ENCODE measurements around the gene FOXQ1. TPM values are rescaled to one million over a fixed set of nuclear protein-coding genes. Genes with fewer than 3 reads are reported as not detected.
A peak's percentile ranks its signal among the peaks of the same experiment; 100 is the strongest.

The FOXQ1 gene
- total and polyA plus RNA-seq, 4 donors: 0.28 to 1.1 TPM; not detected in 2

DNA sequence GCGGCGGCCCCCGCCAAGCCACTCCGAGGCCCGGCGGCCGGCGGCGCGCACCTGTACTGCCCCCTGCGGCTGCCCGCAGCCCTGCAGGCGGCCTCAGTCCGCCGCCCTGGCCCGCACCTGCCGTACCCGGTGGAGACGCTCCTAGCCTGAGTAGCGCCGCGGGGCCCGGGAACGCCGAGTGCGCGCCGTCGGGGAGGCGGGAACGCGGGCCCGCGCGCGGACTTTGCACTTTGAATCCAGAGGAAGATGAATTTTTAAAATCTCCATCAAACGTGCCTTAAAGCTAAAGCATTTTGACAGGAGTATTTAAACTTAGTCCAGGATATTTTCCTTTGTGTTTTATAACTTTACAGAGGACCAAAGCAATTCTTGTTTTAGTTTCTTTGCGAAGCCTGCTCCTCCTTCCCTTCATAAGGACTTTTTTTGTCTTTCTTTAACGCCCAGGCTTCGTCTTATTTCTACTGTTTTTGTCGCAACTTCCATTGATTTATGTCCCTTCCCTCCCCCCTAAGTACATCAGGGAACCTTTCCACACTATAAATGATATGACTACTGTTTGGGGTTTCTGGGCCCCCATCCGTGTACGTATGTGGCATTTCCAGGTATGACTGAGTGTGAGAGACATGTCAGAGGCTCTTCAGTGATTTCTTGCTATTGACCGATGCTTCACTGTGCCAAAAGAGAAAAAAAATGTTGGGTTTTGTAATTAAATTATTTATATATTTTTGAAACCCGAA, 2.0 kb downstream of the FOXQ1 start:
- no peak overlapping the region for H3K9ac ChIP-seq (ENCODE audit: low read depth in 1 of 2, low read length in 2 of 2)
- no peaks in the 10 kb centered on the region for H3K9me3 ChIP-seq (ENCODE audit: control insufficient read depth in 4 of 4, low read length in 3 of 4)
- H3K27ac ChIP-seq (ENCODE audit: low read depth in 1 of 2, low read length in 2 of 2): no peak overlapping the region
- H3K36me3 ChIP-seq (ENCODE audit: control insufficient read depth in 4 of 4, insufficient read depth in 3 of 4, low read depth in 1 of 4, low read length in 3 of 4): no peaks in the 10 kb centered on the region
- peaks cover 0 to 3% (median 1%) of the 10 kb centered on the region in 4 donors for H3K27me3 ChIP-seq (ENCODE audit: control insufficient read depth in 4 of 4, insufficient read depth in 4 of 4, low read length in 3 of 4)
- DNase-seq (ENCODE audit: low spot score): no peak
- H3K4me1 ChIP-seq (ENCODE audit: control insufficient read depth in 4 of 4, insufficient read depth in 4 of 4, low read length in 3 of 4): peaks cover 15 to 40% (median 24%) of the 10 kb centered on the region in 4 donors
- H3K4me3 ChIP-seq (ENCODE audit: low read depth in 1 of 3, low read length in 3 of 3): peak overlapping the region in 1 of 3 donors; percentile 54
- 9% methylated on average over 45 of the region's 45 CpGs for WGBS
- peak; percentile 6 to 26 for TF ChIP-seq RAD21 (IDR thresholded peaks at IDR 0.05)
- TF ChIP-seq EGR1 (IDR thresholded peaks at IDR 0.05; ENCODE audit: low read depth in 2 of 2): no peak
- TF ChIP-seq GABPA (IDR thresholded peaks at IDR 0.05 in 1 of 2, conservative IDR thresholded peaks at IDR 0.05 in 1 of 2): no peak
- TF ChIP-seq, protein P1, sequence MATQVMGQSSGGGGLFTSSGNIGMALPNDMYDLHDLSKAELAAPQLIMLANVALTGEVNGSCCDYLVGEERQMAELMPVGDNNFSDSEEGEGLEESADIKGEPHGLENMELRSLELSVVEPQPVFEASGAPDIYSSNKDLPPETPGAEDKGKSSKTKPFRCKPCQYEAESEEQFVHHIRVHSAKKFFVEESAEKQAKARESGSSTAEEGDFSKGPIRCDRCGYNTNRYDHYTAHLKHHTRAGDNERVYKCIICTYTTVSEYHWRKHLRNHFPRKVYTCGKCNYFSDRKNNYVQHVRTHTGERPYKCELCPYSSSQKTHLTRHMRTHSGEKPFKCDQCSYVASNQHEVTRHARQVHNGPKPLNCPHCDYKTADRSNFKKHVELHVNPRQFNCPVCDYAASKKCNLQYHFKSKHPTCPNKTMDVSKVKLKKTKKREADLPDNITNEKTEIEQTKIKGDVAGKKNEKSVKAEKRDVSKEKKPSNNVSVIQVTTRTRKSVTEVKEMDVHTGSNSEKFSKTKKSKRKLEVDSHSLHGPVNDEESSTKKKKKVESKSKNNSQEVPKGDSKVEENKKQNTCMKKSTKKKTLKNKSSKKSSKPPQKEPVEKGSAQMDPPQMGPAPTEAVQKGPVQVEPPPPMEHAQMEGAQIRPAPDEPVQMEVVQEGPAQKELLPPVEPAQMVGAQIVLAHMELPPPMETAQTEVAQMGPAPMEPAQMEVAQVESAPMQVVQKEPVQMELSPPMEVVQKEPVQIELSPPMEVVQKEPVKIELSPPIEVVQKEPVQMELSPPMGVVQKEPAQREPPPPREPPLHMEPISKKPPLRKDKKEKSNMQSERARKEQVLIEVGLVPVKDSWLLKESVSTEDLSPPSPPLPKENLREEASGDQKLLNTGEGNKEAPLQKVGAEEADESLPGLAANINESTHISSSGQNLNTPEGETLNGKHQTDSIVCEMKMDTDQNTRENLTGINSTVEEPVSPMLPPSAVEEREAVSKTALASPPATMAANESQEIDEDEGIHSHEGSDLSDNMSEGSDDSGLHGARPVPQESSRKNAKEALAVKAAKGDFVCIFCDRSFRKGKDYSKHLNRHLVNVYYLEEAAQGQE (IDR thresholded peaks at IDR 0.05): no peak
- no peak for TF ChIP-seq JUND (IDR thresholded peaks at IDR 0.05)
- TF ChIP-seq, protein P2, sequence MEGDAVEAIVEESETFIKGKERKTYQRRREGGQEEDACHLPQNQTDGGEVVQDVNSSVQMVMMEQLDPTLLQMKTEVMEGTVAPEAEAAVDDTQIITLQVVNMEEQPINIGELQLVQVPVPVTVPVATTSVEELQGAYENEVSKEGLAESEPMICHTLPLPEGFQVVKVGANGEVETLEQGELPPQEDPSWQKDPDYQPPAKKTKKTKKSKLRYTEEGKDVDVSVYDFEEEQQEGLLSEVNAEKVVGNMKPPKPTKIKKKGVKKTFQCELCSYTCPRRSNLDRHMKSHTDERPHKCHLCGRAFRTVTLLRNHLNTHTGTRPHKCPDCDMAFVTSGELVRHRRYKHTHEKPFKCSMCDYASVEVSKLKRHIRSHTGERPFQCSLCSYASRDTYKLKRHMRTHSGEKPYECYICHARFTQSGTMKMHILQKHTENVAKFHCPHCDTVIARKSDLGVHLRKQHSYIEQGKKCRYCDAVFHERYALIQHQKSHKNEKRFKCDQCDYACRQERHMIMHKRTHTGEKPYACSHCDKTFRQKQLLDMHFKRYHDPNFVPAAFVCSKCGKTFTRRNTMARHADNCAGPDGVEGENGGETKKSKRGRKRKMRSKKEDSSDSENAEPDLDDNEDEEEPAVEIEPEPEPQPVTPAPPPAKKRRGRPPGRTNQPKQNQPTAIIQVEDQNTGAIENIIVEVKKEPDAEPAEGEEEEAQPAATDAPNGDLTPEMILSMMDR (IDR thresholded peaks at IDR 0.05; ENCODE audit: low read depth, low read length, missing input control): peak; percentile 52
- peak; percentile 10 for TF ChIP-seq HNF4G (IDR thresholded peaks at IDR 0.05)
- TF ChIP-seq FOXA1 (IDR thresholded peaks at IDR 0.05): no peak
- TF ChIP-seq, protein P3, sequence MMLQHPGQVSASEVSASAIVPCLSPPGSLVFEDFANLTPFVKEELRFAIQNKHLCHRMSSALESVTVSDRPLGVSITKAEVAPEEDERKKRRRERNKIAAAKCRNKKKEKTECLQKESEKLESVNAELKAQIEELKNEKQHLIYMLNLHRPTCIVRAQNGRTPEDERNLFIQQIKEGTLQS (IDR thresholded peaks at IDR 0.05): no peak
- TF ChIP-seq, protein P4, sequence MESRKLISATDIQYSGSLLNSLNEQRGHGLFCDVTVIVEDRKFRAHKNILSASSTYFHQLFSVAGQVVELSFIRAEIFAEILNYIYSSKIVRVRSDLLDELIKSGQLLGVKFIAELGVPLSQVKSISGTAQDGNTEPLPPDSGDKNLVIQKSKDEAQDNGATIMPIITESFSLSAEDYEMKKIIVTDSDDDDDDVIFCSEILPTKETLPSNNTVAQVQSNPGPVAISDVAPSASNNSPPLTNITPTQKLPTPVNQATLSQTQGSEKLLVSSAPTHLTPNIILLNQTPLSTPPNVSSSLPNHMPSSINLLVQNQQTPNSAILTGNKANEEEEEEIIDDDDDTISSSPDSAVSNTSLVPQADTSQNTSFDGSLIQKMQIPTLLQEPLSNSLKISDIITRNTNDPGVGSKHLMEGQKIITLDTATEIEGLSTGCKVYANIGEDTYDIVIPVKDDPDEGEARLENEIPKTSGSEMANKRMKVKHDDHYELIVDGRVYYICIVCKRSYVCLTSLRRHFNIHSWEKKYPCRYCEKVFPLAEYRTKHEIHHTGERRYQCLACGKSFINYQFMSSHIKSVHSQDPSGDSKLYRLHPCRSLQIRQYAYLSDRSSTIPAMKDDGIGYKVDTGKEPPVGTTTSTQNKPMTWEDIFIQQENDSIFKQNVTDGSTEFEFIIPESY (IDR thresholded peaks at IDR 0.05): no peak
- no peak for TF ChIP-seq RXRA (IDR thresholded peaks at IDR 0.05)
- TF ChIP-seq TAF1 (conservative IDR thresholded peaks at IDR 0.05): no peak
- TF ChIP-seq HNF4A (conservative IDR thresholded peaks at IDR 0.05): peak in 1 of 2 donors; percentile 23

DNA sequence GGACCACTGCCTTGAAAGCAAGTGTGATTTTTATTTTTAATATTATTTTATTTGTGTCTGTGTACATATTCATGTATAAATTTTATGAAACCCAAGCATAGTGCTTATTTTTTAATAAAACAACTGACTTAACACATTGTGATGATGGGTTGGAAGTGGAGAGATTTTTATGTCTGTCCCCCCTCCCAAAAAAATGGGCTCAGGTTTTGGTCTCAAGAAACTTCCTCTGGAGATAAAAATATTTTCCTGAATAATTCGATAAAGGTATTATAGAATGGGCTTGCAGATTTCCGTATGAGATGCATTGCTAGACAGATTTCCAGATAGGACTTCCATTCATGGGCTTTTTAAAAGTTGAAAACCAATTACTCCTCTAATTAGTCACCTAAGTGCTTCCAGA, 2.7 kb downstream of the FOXQ1 start:
- H3K27ac ChIP-seq (ENCODE audit: low read depth in 1 of 2, low read length in 2 of 2): no peak overlapping the region
- 52% methylated on average over 2 of the region's 2 CpGs for WGBS
- H3K27me3 ChIP-seq (ENCODE audit: control insufficient read depth in 4 of 4, insufficient read depth in 4 of 4, low read length in 3 of 4): peaks cover 0 to 3% (median 1%) of the 10 kb centered on the region in 4 donors
- no peak overlapping the region for H3K4me3 ChIP-seq (ENCODE audit: low read depth in 1 of 3, low read length in 3 of 3)
- no peaks in the 10 kb centered on the region for H3K36me3 ChIP-seq (ENCODE audit: control insufficient read depth in 4 of 4, insufficient read depth in 3 of 4, low read depth in 1 of 4, low read length in 3 of 4)
- peaks cover 15 to 40% (median 24%) of the 10 kb centered on the region in 4 donors for H3K4me1 ChIP-seq (ENCODE audit: control insufficient read depth in 4 of 4, insufficient read depth in 4 of 4, low read length in 3 of 4)
- no peak overlapping the region for H3K9ac ChIP-seq (ENCODE audit: low read depth in 1 of 2, low read length in 2 of 2)
- no peak for DNase-seq (ENCODE audit: low spot score)
- no peaks in the 10 kb centered on the region for H3K9me3 ChIP-seq (ENCODE audit: control insufficient read depth in 4 of 4, low read length in 3 of 4)
- no peak for TF ChIP-seq EGR1 (IDR thresholded peaks at IDR 0.05; ENCODE audit: low read depth in 2 of 2)
- TF ChIP-seq, protein P2 (IDR thresholded peaks at IDR 0.05; ENCODE audit: low read depth, low read length, missing input control): no peak
- no peak for TF ChIP-seq HNF4A (conservative IDR thresholded peaks at IDR 0.05)
- TF ChIP-seq NR2F2 (IDR thresholded peaks at IDR 0.05): no peak
- no peak for TF ChIP-seq TAF1 (conservative IDR thresholded peaks at IDR 0.05)
- TF ChIP-seq HNF4G (IDR thresholded peaks at IDR 0.05): no peak
- TF ChIP-seq SP1 (IDR thresholded peaks at IDR 0.05): no peak
- TF ChIP-seq GABPA (IDR thresholded peaks at IDR 0.05 in 1 of 2, conservative IDR thresholded peaks at IDR 0.05 in 1 of 2): no peak
- TF ChIP-seq, protein P3 (IDR thresholded peaks at IDR 0.05): no peak
- TF ChIP-seq YY1 (IDR thresholded peaks at IDR 0.05): no peak
- TF ChIP-seq RXRA (IDR thresholded peaks at IDR 0.05): no peak
